HG02678 (cell line): Measurements from ENCODE around the gene RRAS2.
"Not testable (repeated sequence)": the region's sequence is repeated elsewhere in the genome, so short reads cannot be mapped to it uniquely, and the experiment has no call there.

Experiments
- ATAC-seq: cut with Tn5 transposase; IDR thresholded peaks from one replicate; pipeline ENCODE4 v1.9.1; 2021; ENCODE audit warnings: mild to moderate bottlenecking, moderate library complexity; ENCODE audit not compliant: unreplicated experiment

Gene RRAS2

GRCh38 chr11:14308897-14309387 lies 50.0 kb downstream of the RRAS2 start:
- peak; percentile 39 for ATAC-seq

DNA sequence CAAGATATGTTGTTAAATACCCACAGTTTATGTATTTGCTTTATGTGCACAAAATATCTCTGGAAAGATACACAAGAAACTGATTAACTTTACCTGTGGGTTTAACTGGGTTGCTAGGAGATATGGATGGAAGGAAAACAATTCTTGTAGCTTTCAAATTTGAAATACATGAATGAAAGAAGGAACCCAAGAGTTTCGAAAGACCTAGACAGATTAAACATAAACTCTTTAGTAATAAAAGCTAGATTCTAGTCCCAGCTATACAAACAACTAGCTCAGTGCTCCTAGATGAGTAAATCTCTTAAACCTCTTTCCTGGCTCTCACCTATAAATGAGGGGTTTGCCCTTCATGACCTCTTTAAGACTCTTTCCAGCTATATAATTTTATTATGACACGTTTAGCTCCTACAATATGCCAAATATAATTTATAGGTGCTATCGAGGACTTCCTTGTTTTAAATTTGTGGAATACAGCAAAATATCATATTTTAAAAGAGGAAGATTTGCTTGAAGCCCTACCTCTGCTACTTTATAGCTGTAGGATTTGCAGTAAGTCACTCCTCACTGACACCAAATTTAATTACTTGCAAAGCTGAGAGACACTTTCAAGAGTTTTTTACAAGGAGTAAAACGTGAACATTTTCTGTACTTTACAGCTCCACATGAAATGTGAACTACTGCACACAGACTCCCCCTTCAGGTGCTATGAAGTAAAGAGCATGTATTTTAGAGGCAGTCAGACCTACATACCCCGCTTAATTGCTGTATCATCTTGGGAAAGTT lies 50.7 kb downstream of the RRAS2 start:
- ATAC-seq: peak; percentile 35

GRCh38 chr11:14306481-14306880 lies 52.5 kb downstream of the RRAS2 start:
- ATAC-seq: no peak

DNA sequence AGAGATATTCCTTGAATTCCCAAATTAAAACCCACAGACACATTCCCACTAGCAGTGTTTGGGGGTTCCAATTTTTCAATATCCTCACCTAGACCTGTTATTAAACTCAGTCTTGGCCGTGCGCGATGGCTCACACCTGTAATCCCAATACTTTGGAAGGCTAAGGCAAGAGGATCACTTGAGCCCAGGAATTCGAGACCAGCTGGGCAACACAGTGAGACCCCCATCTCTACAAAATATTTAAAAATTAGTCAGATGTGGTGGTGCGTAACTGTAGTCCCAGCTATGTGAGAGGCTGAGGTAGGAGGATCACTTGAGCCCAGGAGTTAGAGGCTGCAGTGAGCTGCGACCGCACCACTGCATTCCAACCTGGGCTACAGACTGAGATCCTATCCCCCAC lies 53.3 kb downstream of the RRAS2 start:
- ATAC-seq: no peak

DNA sequence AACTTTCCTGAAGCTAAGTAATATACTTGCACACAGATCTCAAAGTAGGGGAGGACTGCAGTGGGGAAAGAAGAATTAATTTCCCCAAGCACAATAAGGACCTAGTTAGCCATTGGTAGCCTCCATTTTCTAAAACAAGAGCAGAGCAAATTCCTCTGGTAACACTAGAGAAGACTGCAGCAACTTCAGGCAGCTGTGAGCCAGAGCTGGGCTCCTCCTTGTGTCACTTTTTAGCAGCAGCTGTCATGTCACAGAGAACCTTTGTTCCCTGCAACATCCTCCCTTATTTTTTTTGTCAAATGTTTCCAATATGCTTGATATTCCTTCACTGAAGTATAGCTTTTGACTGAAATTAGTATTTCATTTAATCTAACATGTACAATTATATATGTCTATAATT lies 54.4 kb downstream of the RRAS2 start:
- ATAC-seq: no peak

- ATAC-seq: peak; percentile 94
Measured at GRCh38 chr11:14300661-14301304, 58.2 kb downstream of the RRAS2 start.

GRCh38 chr11:14299921-14300320 lies 59.1 kb downstream of the RRAS2 start:
- no peak for ATAC-seq

GRCh38 chr11:14290422-14290821 lies 68.6 kb downstream of the RRAS2 start:
- ATAC-seq: no peak

- ATAC-seq: no peak
Measured at GRCh38 chr11:14288189-14288935, 70.6 kb downstream of the RRAS2 start.

DNA sequence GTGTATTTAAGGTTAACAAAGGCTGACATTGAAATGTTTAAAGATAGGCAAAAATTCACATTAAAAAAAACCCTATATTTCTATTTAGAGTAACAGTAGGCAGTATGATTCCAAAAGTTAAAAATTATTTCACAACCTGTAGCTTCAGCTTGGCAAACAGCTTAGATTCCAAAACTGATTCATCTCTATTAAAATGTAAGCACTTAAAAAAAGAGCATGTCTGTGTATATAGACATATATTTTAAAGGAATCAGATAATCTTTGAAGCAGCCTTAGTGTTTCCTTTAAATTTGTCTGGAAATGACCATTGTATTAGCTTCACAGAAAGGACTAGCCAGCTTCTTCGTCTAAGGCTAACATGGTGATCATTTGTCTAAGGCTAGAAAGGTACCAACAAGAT lies 80.1 kb downstream of the RRAS2 start:
- ATAC-seq: not testable (repeated sequence)

- no peak for ATAC-seq
Measured at GRCh38 chr11:14275076-14275475, 83.9 kb downstream of the RRAS2 start.

DNA sequence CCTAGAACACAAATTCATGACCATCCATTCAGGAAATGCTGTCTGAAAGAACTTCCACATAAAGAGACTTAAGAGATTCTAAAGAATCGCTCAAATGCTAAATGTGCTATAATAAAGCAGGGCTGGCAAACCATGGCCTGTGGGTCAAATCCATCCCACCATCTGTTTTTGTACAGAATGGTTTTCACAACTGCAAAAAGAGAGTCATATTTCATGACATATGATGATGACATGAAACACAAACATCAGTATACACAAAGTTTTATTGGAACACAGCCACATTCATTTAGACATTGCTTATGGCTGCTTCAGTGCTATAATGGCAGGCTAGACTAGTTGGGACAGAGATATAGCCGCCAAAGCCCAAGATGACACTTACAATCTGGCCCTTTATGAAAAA lies 85.1 kb downstream of the RRAS2 start:
- ATAC-seq: no peak

- peak; percentile 59 for ATAC-seq
Measured at GRCh38 chr11:14270690-14271542, 88.1 kb downstream of the RRAS2 start.

DNA sequence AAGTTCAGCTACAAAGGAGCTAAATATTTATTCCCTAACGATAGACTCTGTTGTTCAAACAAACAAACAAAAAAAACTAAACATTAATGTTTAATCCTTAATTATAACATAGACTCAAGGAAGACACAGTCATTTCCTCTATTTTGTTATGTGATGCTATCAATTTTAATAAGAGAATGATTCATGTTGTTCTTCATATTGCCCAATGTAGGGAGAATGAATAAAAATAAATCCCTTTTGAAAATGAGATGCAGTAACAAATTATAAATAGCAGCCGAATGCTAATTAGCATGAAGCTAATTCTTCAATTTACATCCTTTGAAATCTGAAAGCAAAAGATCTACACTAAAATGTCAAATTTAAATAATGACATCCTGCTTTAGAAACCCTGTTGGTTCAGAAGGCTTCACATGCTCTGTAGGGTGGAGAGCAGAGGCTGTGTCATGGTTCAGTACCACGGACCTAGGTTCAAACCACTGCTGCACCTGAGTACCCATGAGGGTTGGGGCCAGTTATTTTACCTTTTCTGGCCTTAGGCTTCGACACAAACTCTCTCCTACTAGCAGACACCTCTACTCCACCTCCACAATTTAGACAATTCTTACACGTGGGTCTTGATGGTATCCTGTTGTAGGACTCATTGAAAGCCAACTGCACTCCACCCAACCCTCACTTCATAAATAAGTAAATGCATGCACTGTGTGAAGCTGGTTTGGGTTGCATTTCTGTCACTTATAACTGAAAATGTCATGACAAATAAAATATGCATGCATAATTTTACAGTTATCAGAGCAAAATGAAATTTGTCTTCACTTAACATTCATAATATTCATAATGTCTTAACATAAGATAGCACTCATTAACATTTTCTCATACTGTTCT lies 89.0 kb downstream of the RRAS2 start:
- ATAC-seq: peak; percentile 55

DNA sequence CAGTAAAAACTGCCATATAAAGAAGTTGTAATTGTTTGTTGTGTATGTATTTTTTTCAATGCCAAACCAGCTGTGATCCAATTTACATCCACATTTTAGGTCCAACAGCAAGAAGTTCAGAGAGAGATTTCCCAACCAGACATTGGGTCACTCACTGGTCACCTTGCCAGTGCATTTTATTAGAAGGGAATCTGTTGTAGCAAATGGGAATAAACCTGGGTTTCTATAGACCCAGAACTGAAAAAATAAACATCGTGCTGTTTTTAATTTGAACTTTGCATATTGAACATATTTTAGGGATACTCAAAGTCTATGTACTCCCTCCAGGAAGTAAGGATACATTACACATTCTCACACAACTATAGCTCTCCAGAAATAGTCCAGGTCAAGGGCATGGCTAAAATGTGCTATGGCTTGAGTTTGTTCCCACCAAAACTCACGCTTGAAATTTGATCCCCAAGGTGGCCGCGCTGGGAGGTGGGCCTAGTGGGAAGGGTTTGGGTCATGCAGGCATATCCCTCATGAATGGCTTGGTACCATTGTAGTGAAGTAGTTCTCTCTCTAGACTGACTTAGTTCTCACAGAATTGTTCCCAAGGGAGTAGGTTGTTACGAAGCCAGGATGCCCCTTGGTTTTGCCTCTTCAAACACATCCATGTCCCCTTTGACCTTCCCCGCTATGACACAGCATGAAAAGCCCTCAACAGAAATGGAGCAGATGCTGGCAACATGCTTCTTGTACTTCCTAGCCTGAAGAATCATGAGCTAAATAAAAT lies 90.9 kb downstream of the RRAS2 start:
- ATAC-seq: no peak

DNA sequence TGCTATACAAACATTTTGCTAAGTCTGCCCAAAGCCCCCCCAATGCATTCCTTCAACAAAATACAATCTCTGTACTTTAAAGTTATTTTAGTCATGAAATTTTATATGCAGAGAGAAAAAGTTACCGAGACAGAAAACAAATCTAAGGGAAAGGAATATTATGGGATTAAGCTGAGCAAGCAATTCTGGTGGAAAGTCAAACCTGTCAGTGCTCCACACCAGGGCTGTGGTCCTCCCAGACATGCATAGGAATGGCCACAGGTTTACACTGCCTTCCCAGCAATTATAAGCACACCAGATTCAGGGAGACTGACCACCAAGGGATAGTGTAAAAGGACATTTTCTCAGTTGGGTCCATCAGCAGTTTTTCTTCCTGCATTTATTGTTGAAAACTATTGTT lies 92.4 kb downstream of the RRAS2 start:
- no peak for ATAC-seq

DNA sequence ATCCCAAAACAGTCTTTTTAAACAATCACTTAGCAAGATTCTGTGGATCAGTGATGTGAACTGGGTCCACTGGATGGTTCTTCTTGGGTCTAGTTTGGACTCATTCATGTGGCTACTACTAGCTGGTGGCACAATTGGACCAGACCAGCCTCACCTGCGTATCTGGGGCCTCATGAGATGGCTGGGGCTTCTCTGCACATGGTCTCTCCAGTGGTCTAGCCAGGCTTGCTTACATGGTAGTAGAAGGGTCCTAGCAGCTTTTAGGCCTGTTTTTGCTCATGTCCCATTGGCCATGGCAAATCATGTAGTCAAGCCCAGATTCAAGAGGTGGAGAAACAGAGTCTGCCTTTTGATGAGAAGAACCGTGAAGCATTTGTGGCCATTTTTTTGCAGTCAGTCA lies 94.0 kb downstream of the RRAS2 start:
- ATAC-seq: no peak

DNA sequence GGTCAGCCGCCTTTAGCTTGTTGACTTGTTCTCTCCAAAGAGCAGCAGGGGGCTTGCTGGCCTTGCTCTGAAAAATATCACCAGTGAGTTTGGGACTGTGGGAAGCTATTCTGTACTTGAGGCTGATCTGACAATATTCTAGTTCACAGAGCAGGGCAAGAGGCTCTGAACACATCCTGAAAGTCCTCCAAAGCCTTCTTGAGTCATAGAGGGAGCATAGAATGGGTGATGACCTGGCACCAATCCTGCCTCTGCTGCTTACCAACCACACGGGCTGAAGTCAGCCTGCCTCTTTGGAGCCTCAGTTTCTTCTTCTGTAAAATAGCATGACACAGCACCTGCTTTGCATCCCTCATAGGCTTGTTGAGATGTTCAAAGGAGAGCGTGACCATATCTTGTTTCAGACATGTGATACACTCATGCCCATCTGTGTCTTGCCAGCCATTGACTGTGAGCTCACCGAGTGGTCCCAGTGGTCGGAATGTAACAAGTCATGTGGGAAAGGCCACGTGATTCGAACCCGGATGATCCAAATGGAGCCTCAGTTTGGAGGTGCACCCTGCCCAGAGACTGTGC lies 96.6 kb downstream of the RRAS2 start:
- no peak for ATAC-seq

GRCh38 chr11:14261066-14261465 lies 97.9 kb downstream of the RRAS2 start:
- ATAC-seq: no peak
